A673 (cell line): ENCODE data around the gene CFD. TPM values are rescaled to one million over a fixed set of nuclear protein-coding genes. Genes with fewer than 3 reads are reported as not detected.
"Not testable (repeated sequence)": the region's sequence is repeated elsewhere in the genome, so short reads cannot be mapped to it uniquely, and the experiment has no call there.

Experiments
- BruUV-seq: library from RNA; stranded (reverse); fragments of 400-500 nt; replicated peaks from 2 replicates; lab custom pipeline; 2021; lab: Mats Ljungman, UMichigan
- CTCF ChIA-PET: fragments of 300-600 bp; sonication (Branson Sonifier 250); formaldehyde crosslinking; loops from one replicate; lab custom pipeline; 2022; ENCODE audit warnings: antibody characterized with exemption; lab: Charles Lee
- POLR2A ChIA-PET: fragments of 300-600 bp; sonication (Branson Sonifier 250); formaldehyde crosslinking; loops from one replicate; lab custom pipeline; 2022; ENCODE audit warnings: antibody characterized with exemption; ENCODE audit not compliant: low non-redundant PET; lab: Charles Lee
- DNase-seq: peaks from one replicate; pipeline ENCODE4 v3.0.0-alpha.2; 2015; ENCODE audit warnings: low spot score
- H3K27ac ChIP-seq: fragments of 200-600 bp; sonication (generic); 2 replicates; pipeline ENCODE4 v1.5.1; 2016; ENCODE audit warnings: mixed run types, low read depth, mild to moderate bottlenecking, mixed read lengths, antibody characterized with exemption, low read length; ENCODE audit not compliant: poor library complexity, severe bottlenecking
- H3K27me3 ChIP-seq: fragments of 200-600 bp; sonication (generic); replicated peaks from 2 replicates; pipeline ENCODE4 v1.6.1; 2017; ENCODE audit warnings: mixed run types, low read depth, mild to moderate bottlenecking, mixed read lengths, antibody characterized with exemption, low read length; ENCODE audit not compliant: insufficient read depth, poor library complexity
- H3K36me3 ChIP-seq: fragments of 200-600 bp; sonication (generic); 2 replicates; pipeline ENCODE4 v1.6.1; 2016; ENCODE audit warnings: mixed run types, mild to moderate bottlenecking, mixed read lengths, antibody characterized with exemption, low read length; ENCODE audit not compliant: insufficient read depth, poor library complexity, severe bottlenecking
- H3K4me1 ChIP-seq: fragments of 200-600 bp; sonication (generic); 2 replicates; pipeline ENCODE4 v1.6.1; 2017; ENCODE audit warnings: mixed run types, mild to moderate bottlenecking, mixed read lengths, antibody characterized with exemption, low read length; ENCODE audit not compliant: insufficient read depth, poor library complexity, severe bottlenecking
- H3K4me3 ChIP-seq: fragments of 200-600 bp; sonication (generic); 2 replicates; pipeline ENCODE4 v1.5.1; 2016; ENCODE audit warnings: low read depth, mixed run types, mild to moderate bottlenecking, mixed read lengths, low read length; ENCODE audit not compliant: poor library complexity, severe bottlenecking
- H3K9me3 ChIP-seq: fragments of 200-600 bp; sonication (generic); 2 replicates; pipeline ENCODE4 v1.6.1; 2016; ENCODE audit warnings: mixed run types, low read depth, mild to moderate bottlenecking, mixed read lengths, antibody characterized with exemption, low read length; ENCODE audit not compliant: poor library complexity, severe bottlenecking
- EZH2 ChIP-seq: fragments of 200-600 bp; sonication (generic); IDR thresholded peaks from 2 replicates; pipeline ENCODE4 v1.6.1; 2017; ENCODE audit warnings: borderline replicate concordance, low read depth, mild to moderate bottlenecking, mixed read lengths, antibody characterized with exemption, low read length; ENCODE audit not compliant: poor library complexity, severe bottlenecking
- intact Hi-C: fragments of 100-400 bp; cut with micrococcal nuclease; formaldehyde crosslinking; loops from one replicate; pipeline ENCODE4 v1.10.0; 2022; ENCODE audit not compliant: unreplicated experiment
- total RNA-seq: library from RNA; stranded (reverse); gene quantifications from 2 replicates; pipeline ENCODE4 v1.2.3, GENCODE V29; 2021
- TF ChIP-seq, protein P1 (sequence below): fragments of 300-800, 200-600 bp; sonication (generic); conservative IDR thresholded peaks from 2 replicates; pipeline ENCODE4 v1.5.1; 2017; ENCODE audit warnings: low read depth, mild to moderate bottlenecking, antibody characterized with exemption, low read length, moderate library complexity, mixed read lengths

The CFD gene
- total RNA-seq, 1 experiment from 2014 or later = 1.1 TPM

DNA sequence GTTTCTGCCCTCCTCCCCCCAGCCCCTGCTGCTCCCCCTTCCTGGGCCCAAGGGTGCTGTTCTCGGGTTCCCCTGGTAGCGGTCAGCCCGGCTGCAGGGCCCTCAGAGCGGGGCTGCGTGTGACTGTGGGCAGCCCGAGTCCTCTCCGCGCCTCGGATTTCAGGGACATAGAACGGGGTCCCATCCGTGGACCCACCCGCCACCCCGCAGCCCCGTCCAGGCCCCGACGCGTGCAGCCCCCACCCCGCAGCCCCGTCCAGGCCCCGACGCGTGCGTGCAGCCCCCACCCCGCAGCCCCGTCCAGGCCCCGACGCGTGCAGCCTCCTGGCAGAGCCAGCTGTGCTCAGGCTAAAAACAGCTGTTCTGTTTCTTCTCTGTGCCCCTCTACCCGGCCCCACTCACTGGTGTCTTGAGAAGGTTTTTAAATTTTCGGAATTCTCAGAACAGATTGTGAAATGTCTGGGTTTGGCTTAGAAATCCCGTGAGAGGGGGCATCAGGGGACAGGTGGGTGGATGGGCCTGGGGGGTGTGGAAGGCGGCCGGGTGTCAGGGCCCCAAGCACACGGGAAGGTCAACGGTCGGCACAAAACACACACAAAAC lies 24.2 kb upstream of the CFD start:
- Histone ChIP-seq H3K9me3 (no peaks in the 10 kb centered on the region), H3K27me3 (no peaks in the 10 kb centered on the region), H3K36me3 (no peaks in the 10 kb centered on the region), H3K4me3 (no peak overlapping the region), H3K27ac (no peak overlapping the region), H3K4me1 (peaks cover 7% of the 10 kb centered on the region)
- no peak for DNase-seq
- BruUV-seq = no TSS peak
- ChIA-PET CTCF (no interaction called here), POLR2A (no interaction called here)
- TF ChIP-seq, protein P1, sequence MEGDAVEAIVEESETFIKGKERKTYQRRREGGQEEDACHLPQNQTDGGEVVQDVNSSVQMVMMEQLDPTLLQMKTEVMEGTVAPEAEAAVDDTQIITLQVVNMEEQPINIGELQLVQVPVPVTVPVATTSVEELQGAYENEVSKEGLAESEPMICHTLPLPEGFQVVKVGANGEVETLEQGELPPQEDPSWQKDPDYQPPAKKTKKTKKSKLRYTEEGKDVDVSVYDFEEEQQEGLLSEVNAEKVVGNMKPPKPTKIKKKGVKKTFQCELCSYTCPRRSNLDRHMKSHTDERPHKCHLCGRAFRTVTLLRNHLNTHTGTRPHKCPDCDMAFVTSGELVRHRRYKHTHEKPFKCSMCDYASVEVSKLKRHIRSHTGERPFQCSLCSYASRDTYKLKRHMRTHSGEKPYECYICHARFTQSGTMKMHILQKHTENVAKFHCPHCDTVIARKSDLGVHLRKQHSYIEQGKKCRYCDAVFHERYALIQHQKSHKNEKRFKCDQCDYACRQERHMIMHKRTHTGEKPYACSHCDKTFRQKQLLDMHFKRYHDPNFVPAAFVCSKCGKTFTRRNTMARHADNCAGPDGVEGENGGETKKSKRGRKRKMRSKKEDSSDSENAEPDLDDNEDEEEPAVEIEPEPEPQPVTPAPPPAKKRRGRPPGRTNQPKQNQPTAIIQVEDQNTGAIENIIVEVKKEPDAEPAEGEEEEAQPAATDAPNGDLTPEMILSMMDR = no peak
- TF ChIP-seq EZH2 = no peak
- intact Hi-C loops = no loop called here

DNA sequence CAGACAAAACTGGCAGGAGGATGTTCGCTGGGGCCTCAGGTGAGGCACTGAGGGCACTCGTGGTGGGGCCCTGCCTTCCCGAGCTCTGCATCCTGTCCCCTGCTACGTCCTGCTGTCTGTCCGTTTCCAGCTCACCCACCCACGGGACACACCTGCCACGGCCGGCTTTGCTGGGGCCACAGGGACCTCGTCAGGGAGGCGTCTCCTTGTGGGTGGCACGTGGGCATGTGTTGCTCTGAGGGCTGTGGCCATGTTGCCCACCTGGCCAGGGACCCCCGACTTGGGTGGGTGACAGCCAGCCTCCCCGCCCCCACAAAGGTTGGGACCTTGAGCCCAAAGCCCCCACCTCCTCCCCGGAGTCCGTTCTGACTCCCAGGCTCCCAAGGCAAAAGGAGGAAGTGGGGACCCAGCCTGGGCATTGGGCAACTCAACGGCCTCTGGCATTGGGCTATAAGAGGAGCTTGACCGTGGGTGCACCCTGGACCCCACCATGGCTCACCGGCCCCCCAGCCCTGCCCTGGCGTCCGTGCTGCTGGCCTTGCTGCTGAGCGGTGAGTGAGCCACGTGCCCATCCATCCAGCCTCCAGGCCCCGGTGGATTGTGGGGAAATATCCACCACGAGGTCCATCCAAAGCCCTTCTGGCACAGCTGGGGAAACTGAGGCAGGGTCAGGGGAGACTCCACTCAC lies 18.8 kb upstream of the CFD start, which contains the start of gene PRTN3:
TSS of gene PRTN3 (plus strand) at position 481 of the 688 bp plus-strand sequence. CDS start at position 491, 10 bp downstream.
- no TSS peak for BruUV-seq
- Histone ChIP-seq H3K9me3 (no peaks in the 10 kb centered on the region), H3K27ac (no peak within 1 kb of the TSS), H3K4me1 (peaks cover 15% of the 10 kb centered on the region), H3K27me3 (peaks cover 7% of the 10 kb centered on the region), H3K36me3 (no peaks in the 10 kb centered on the region), H3K4me3 (no peak within 1 kb of the TSS)
- ChIA-PET POLR2A (no interaction called here), CTCF (no interaction called here)
- TF ChIP-seq, protein P1 = no peak
- TF ChIP-seq EZH2 = no peak
- intact Hi-C loops = no loop called here
- no peak for DNase-seq

DNA sequence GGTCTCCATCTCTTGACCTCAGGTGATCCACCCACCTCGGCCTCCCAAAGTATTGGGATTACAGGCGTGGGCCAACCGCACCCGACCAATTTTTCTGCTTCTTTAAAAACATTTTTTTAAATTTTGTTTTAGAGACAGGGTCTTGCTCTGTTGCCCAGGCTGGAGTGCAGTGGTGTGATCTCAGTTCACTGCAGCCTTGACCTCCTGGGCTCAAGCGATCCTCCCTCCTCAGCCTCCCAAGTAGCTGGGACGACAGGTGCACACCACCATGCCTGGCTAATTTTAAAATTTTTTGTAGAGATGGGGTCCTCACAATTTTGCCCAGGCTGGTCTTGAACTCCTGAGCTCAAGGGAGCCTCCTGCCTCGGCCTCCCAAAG lies 16.7 kb upstream of the CFD start:
- POLR2A ChIA-PET = interaction anchor here (0.7 kb wide), 1 partner anchor 28 kb away, joined by 3 read pairs; no protein-coding TSS in a partner anchor
- H3K4me3 ChIP-seq, H3K27ac ChIP-seq, intact Hi-C loops, BruUV-seq, H3K27me3 ChIP-seq, H3K36me3 ChIP-seq, DNase-seq, H3K9me3 ChIP-seq: not testable (repeated sequence)
- peaks cover 15% of the 10 kb centered on the region for H3K4me1 ChIP-seq
- CTCF ChIA-PET = interaction anchor here (1.1 kb wide), 1 partner anchor 92 kb away, joined by 4 read pairs; no protein-coding TSS in a partner anchor
